Aorta (tissue), 5 donors: ENCODE data around the gene EIF4G2. TPM values are rescaled to one million over a fixed set of nuclear protein-coding genes. Genes with fewer than 3 reads are reported as not detected.
A peak's percentile ranks its signal among the peaks of the same experiment; 100 is the strongest.

Experiments used
- ATAC-seq: fragments of 200-7000 bp; cut with Tn5 transposase; one replicate; pipeline ENCODE4 v1.9.1; 2022; ENCODE audit warnings: moderate library complexity; ENCODE audit not compliant: low FRiP score
- DNase-seq, 2 donors: peaks; one replicate each; pipeline ENCODE4 v3.0.0-alpha.2; 2020
- H3K27ac ChIP-seq, 2 donors: one replicate each; pipeline ENCODE4 v1.5.1; 2013; ENCODE audit warnings: low read length in 2 of 2, mild to moderate bottlenecking in 2 of 2, moderate library complexity in 2 of 2, control low read depth in 1 of 2, inconsistent platforms in 1 of 2, low read depth in 1 of 2
- H3K27me3 ChIP-seq, 2 donors: one replicate each; pipeline ENCODE4 v1.6.1; 2013; ENCODE audit warnings: control low read depth in 1 of 2, low read length in 1 of 2, mild to moderate bottlenecking in 1 of 2, moderate library complexity in 1 of 2; ENCODE audit not compliant: insufficient read depth in 2 of 2, control insufficient read depth in 1 of 2
- H3K36me3 ChIP-seq, 2 donors: one replicate each; pipeline ENCODE4 v1.6.1; 2013; ENCODE audit warnings: control low read depth in 1 of 2, low read length in 1 of 2, mild to moderate bottlenecking in 1 of 2; ENCODE audit not compliant: insufficient read depth in 2 of 2, control insufficient read depth in 1 of 2
- H3K4me1 ChIP-seq, 2 donors: one replicate each; pipeline ENCODE4 v1.6.1; 2013; ENCODE audit warnings: low read length in 2 of 2, control low read depth in 1 of 2, mild to moderate bottlenecking in 1 of 2, moderate library complexity in 1 of 2; ENCODE audit not compliant: insufficient read depth in 2 of 2, control insufficient read depth in 1 of 2
- H3K4me3 ChIP-seq, 2 donors: one replicate each; pipeline ENCODE4 v1.5.1; 2013; ENCODE audit warnings: low read length in 2 of 2, control low read depth in 1 of 2, mild to moderate bottlenecking in 1 of 2
- H3K9me3 ChIP-seq: one replicate; pipeline ENCODE4 v1.6.1; 2013; ENCODE audit warnings: mild to moderate bottlenecking, low read length; ENCODE audit not compliant: control insufficient read depth
- WGBS, 2 donors: extraction: QIAGEN DNeasy Blood & Tissue Kit; methylation state at CpG; one replicate each; pipeline ENCODE4 v1.1.7; 2013; 5-methylcytosine and 5-hydroxymethylcytosine counted together
- intact Hi-C, 2 donors: fragments of 100-400 bp; cut with DNase I; formaldehyde crosslinking; loops; one replicate each; pipeline versions ENCODE4 v1.14.2 to v1.15.0; 2022
- long read RNA-seq, 2 donors: library from polyadenylated mRNA; unstranded; transcript quantifications; one replicate each; pipeline ENCODE4 v2.0.0, GENCODE V29; 2020 to 2021
- polyA plus RNA-seq, 2 donors: library from polyadenylated mRNA; stranded (reverse); fragments of 200-250 nt; gene quantifications; one replicate each; pipeline ENCODE4 v1.2.3, GENCODE V29; 2013
- total RNA-seq, 2 donors: library from RNA; stranded (reverse); fragmentation: NEBNext Ultra II Directional; extraction: Animal tissue kit (Norgen Biotek cat#: 25700); gene quantifications; one replicate each; pipeline ENCODE4 v1.2.1, GENCODE V29; 2021
- donor health status: healthy with polysubstance abuse.
- donor health status: Bipolar disorder and iron deficiency.
- donor health status: DM: no; HTN: no; CAD: no.
- donor health status: DM: no; HTN: no; CAD: no.
- donor health status: DM: yes; HTN: yes; CAD: no.

Gene EIF4G2
- total RNA-seq, result 100 to 1,000 TPM; 615 to 752 TPM
- polyA plus RNA-seq, result 100 to 1,000 TPM; 265 to 269 TPM
- long read RNA-seq, donor 1, transcript EIF4G2-201 (22 exons, 3,978 nt), result major isoform, 22 of 204 reads
- long read RNA-seq, donor 1, partial matches to known transcripts, result 163 of 204 reads
- long read RNA-seq, donor 1, other reads (novel, unspliced or antisense), result 11 of 204 reads
- long read RNA-seq, donor 2, transcript EIF4G2-201 (22 exons, 3,978 nt), result major isoform, 146 of 247 reads
- long read RNA-seq, donor 2, transcript EIF4G2-202 (21 exons, 3,346 nt), result minor isoform, 18 of 247 reads
- long read RNA-seq, donor 2, partial matches to known transcripts, result 64 of 247 reads
- long read RNA-seq, donor 2, other reads (novel, unspliced or antisense), result 14 of 247 reads

GRCh38 chr11:10808553-10809372, at the start of gene EIF4G2:
TSS of gene EIF4G2 (minus strand) at chr11:10808926.
- Histone ChIP-seq H3K27me3 (no peaks in the 10 kb centered on the region), H3K9me3 (no peaks in the 10 kb centered on the region), H3K4me3 (peak within 1 kb of the TSS; percentile 88 to 94), H3K36me3 (peaks cover 6 to 9% of the 10 kb centered on the region in 2 donors), H3K27ac (peak within 1 kb of the TSS; percentile 72 to 95), H3K4me1 (no peaks in the 10 kb centered on the region)
- intact Hi-C loops, result loop anchor here (1.0 to 5.0 kb wide), 3 partner anchors 49 to 123 kb away; partner anchors contain the start of gene ZBED5 (in 2 of the 2)
- ATAC-seq (peak; percentile 98), DNase-seq (peak; percentile 99)
- 0% methylated on average over 57 to 65 of the region's 65 CpGs for WGBS, 2 donors

- intact Hi-C loops, result loop anchor here (1.0 to 5.0 kb wide), 5 partner anchors 42 to 75 kb away; partner anchors contain the start of gene EIF4G2 (in 2 of the 2)
- Histone ChIP-seq H3K27me3 (no peaks in the 10 kb centered on the region), H3K9me3 (no peaks in the 10 kb centered on the region), H3K4me1 (peaks cover 0 to 5% of the 10 kb centered on the region in 2 donors), H3K4me3 (peak within 1 kb of the TSS; percentile 83 to 89), H3K27ac (peak within 1 kb of the TSS; percentile 96 to 98), H3K36me3 (peaks cover 0 to 6% of the 10 kb centered on the region in 2 donors)
- DNase-seq (peak; percentile 98), ATAC-seq (peak; percentile 99)
- WGBS, 2 donors, result 0 to 1% methylated on average over 59 of the region's 59 CpGs
These were observed 49.1 kb upstream of the EIF4G2 start, which contains the start of gene ZBED5 for GRCh38 chr11:10857709-10858438. TSS of gene ZBED5 (minus strand) at chr11:10858053. CDS start at chr11:10854945, 3,108 bp downstream.

- peaks cover 0 to 2% of the 10 kb centered on the region in 2 donors for H3K4me1 ChIP-seq
- intact Hi-C loops, result loop anchor here in 1 of 2 donors (5.0 kb wide), 1 partner anchor 50 kb away; the partner anchor contains the start of gene EIF4G2
- no peaks in the 10 kb centered on the region for H3K9me3 ChIP-seq
- H3K36me3 ChIP-seq, result peaks cover 0 to 6% of the 10 kb centered on the region in 2 donors
- peak overlapping the region; percentile 93 to 98 for H3K27ac ChIP-seq
- H3K27me3 ChIP-seq, result no peaks in the 10 kb centered on the region
- ATAC-seq, result no peak
- 0% methylated on average over 14 of the region's 14 CpGs for WGBS, 2 donors
- no peak for DNase-seq
- peak overlapping the region; percentile 63 to 83 for H3K4me3 ChIP-seq
These were observed 48.7 kb upstream of the EIF4G2 start for GRCh38 chr11:10857459-10857708.

- H3K4me1 ChIP-seq, result no peaks in the 10 kb centered on the region
- intact Hi-C loops, result loop anchor here in 1 of 2 donors (5.0 kb wide), 1 partner anchor 50 kb away; the partner anchor contains the start of gene EIF4G2
- ATAC-seq, result peak; percentile 1
These were observed 48.1 kb upstream of the EIF4G2 start for GRCh38 chr11:10856689-10857458.

GRCh38 chr11:10855295-10855694, 46.6 kb upstream of the EIF4G2 start:
- Histone ChIP-seq H3K27ac (no peak overlapping the region), H3K4me3 (no peak overlapping the region), H3K36me3 (peaks cover 0 to 6% of the 10 kb centered on the region in 2 donors), H3K4me1 (no peaks in the 10 kb centered on the region), H3K9me3 (no peaks in the 10 kb centered on the region), H3K27me3 (no peaks in the 10 kb centered on the region)
- 97 to 98% methylated on average over 2 of the region's 2 CpGs for WGBS, 2 donors
- intact Hi-C loops, result loop anchor here in 1 of 2 donors (5.0 kb wide), 1 partner anchor 48 kb away; the partner anchor contains the start of gene EIF4G2
- ATAC-seq (no peak), DNase-seq (no peak)

More at GRCh38 chr11:10856689-10857458, 48.1 kb upstream of the EIF4G2 start:
- Histone ChIP-seq H3K27me3 (no peaks in the 10 kb centered on the region), H3K9me3 (no peaks in the 10 kb centered on the region), H3K36me3 (peaks cover 0 to 6% of the 10 kb centered on the region in 2 donors), H3K4me3 (peak overlapping the region; percentile 63 to 83), H3K27ac (peak overlapping the region; percentile 93 to 98)
- 1 to 2% methylated on average over 17 of the region's 17 CpGs for WGBS, 2 donors
- no peak for DNase-seq

- intact Hi-C loops, result no loop called here
- no peaks in the 10 kb centered on the region for H3K27me3 ChIP-seq
- no peaks in the 10 kb centered on the region for H3K9me3 ChIP-seq
- WGBS, 2 donors, result 89 to 91% methylated on average over 3 of the region's 3 CpGs
- no peak overlapping the region for H3K4me3 ChIP-seq
- H3K36me3 ChIP-seq, result no peaks in the 10 kb centered on the region
- no peaks in the 10 kb centered on the region for H3K4me1 ChIP-seq
- no peak overlapping the region for H3K27ac ChIP-seq
- DNase-seq (no peak), ATAC-seq (no peak)
These were observed 39.5 kb upstream of the EIF4G2 start for GRCh38 chr11:10847960-10848860.

- no peak overlapping the region for H3K27ac ChIP-seq
- no peaks in the 10 kb centered on the region for H3K4me1 ChIP-seq
- no peak overlapping the region for H3K4me3 ChIP-seq
- ATAC-seq, result no peak
- H3K36me3 ChIP-seq, result no peaks in the 10 kb centered on the region
- intact Hi-C loops, result no loop called here
- H3K27me3 ChIP-seq, result no peaks in the 10 kb centered on the region
- DNase-seq, result no peak
- no peaks in the 10 kb centered on the region for H3K9me3 ChIP-seq
These were observed 37.9 kb upstream of the EIF4G2 start for GRCh38 chr11:10846660-10847059.
